WTC11 (cell line): Measurements from ENCODE around the gene KIR3DL1.

Source experiments
- TF ChIP-seq, protein P1 (sequence below): fragments of 200-600 bp; IDR thresholded peaks from 2 replicates; pipeline ENCODE4 v1.8.0; 2022; ENCODE audit warnings: antibody characterized with exemption
- TF ChIP-seq, protein P2 (sequence below): sonication (generic); formaldehyde crosslinking; IDR thresholded peaks from 2 replicates; pipeline ENCODE4 v1.8.1; 2022; ENCODE audit warnings: low read depth, missing genetic modification reagents, borderline replicate concordance
- TF ChIP-seq, protein P3 (sequence below): sonication (generic); formaldehyde crosslinking; IDR thresholded peaks from 2 replicates; pipeline ENCODE4 v1.8.1; 2023; ENCODE audit warnings: mild to moderate bottlenecking, missing genetic modification reagents

DNA sequence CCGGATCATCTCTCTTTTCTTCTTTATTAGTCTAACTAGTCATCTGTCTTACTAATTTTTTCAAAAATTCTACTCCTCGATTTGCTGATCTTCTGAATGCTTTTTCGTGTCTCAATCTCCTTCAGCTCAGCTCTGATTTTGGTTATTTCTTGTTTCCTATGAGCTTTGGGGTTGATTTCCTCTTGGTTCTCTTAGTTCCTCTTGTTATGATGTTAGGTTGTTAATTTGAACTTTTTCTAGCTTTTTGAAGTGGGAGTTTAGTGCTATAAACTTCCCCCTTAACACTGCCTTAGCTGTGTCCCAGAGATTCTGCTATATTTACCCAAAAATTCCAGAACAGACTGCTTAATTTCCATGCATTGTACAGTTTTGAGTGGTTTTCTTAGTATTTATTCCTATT is 61.2 kb downstream of the KIR3DL1 start:
- TF ChIP-seq, protein P1, sequence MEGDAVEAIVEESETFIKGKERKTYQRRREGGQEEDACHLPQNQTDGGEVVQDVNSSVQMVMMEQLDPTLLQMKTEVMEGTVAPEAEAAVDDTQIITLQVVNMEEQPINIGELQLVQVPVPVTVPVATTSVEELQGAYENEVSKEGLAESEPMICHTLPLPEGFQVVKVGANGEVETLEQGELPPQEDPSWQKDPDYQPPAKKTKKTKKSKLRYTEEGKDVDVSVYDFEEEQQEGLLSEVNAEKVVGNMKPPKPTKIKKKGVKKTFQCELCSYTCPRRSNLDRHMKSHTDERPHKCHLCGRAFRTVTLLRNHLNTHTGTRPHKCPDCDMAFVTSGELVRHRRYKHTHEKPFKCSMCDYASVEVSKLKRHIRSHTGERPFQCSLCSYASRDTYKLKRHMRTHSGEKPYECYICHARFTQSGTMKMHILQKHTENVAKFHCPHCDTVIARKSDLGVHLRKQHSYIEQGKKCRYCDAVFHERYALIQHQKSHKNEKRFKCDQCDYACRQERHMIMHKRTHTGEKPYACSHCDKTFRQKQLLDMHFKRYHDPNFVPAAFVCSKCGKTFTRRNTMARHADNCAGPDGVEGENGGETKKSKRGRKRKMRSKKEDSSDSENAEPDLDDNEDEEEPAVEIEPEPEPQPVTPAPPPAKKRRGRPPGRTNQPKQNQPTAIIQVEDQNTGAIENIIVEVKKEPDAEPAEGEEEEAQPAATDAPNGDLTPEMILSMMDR = no peak
- TF ChIP-seq, protein P2, sequence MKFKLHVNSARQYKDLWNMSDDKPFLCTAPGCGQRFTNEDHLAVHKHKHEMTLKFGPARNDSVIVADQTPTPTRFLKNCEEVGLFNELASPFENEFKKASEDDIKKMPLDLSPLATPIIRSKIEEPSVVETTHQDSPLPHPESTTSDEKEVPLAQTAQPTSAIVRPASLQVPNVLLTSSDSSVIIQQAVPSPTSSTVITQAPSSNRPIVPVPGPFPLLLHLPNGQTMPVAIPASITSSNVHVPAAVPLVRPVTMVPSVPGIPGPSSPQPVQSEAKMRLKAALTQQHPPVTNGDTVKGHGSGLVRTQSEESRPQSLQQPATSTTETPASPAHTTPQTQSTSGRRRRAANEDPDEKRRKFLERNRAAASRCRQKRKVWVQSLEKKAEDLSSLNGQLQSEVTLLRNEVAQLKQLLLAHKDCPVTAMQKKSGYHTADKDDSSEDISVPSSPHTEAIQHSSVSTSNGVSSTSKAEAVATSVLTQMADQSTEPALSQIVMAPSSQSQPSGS (CRISPR knock-in tag) = no peak
- TF ChIP-seq, protein P3, sequence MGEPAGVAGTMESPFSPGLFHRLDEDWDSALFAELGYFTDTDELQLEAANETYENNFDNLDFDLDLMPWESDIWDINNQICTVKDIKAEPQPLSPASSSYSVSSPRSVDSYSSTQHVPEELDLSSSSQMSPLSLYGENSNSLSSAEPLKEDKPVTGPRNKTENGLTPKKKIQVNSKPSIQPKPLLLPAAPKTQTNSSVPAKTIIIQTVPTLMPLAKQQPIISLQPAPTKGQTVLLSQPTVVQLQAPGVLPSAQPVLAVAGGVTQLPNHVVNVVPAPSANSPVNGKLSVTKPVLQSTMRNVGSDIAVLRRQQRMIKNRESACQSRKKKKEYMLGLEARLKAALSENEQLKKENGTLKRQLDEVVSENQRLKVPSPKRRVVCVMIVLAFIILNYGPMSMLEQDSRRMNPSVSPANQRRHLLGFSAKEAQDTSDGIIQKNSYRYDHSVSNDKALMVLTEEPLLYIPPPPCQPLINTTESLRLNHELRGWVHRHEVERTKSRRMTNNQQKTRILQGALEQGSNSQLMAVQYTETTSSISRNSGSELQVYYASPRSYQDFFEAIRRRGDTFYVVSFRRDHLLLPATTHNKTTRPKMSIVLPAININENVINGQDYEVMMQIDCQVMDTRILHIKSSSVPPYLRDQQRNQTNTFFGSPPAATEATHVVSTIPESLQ = no peak
